Suppressor macrophage treated with lipopolysaccharide for 4 hours (primary cell): ENCODE results near the gene IGFBP2.
A peak's percentile ranks its signal among the peaks of the same experiment; 100 is the strongest.

Experiments
- DNase-seq: peaks from one replicate; pipeline ENCODE4 v3.0.0-alpha.2; 2020

IGFBP2 gene

DNA sequence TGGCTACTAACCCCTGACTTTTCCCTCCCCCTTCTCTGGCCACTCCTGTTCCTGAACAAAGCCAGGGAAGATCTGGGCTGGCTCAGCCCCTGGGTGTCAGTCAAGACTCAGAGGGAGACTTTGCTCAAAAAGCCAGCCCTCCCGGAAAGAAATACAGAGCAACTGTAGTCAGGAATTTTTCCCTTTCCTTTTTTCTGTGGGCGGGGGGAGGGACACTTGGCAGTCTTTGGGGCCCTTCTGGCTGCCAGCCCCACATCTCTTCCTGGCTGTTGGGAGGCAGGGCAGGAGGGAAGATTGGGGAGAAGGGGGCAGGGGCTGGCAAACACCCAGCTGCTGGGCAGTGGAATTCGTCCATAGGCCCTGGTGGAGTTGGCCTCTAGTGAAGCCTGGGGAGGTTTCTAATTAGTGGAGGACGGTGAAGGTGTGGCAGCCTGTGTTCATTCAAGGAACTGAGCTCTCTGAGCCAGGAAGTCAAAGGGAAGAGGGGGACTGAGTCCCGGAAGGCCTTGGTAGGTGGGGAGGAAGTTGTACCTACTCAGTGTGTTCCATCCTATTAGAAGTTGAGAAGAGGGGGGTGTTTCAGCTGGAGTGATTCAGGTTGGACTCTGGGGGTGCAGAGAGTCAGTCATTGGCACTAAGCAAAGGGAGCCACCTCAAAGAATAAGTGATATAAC lies 10.9 kb downstream of the IGFBP2 start:
- DNase-seq = no peak

DNA sequence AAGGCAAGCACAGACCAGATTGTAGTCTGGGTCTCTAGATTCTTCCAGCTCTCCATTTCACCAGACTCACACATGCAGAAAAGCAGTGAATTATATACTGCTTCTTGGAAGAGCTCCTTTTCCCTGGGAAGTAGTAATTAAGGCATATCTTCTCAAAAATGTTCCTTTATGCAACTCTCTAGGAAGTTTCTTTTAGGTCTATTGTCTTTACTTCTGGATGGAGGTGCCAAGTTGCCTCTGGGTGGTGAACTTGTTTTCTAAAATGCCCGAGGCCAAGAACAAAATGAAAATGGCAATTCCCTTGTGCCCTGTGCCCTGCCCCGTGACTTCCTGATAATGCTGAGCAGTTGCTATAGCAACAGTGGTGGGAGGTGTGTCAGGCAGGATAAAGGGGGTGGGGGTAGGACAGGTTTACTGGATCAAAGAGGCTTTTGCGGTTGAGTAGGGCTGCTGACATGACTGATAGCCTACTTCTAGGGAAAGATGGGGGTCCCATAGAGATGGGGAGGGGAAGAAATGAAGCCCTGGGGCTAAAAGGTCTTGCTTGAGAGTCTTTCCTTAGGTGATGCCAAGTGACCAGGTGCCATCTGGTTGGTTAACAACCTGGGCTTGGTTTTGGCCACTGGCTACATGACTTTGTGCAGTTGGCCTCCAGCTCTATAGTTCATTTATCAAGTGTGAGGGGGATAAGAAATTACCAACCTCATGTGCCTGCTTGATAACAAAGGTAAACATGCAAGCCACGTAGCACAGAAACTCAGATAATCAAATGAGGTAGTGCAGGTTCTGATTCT lies 11.8 kb downstream of the IGFBP2 start:
- no peak for DNase-seq

DNA sequence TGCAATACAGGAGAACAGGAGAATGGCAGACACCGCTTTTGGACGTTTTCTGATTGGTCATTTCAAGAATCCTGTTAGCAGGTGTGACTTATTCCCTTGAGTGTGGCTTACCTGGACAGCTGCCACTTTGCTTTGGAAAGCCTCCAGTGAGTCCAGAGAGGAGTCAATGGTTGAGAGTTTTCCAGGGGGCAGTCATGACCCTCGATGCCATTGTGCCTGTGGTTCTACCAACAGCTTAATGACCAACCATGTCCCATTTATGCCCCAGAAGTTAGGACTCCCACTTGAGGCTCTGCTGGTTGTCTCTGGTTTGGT lies 12.4 kb downstream of the IGFBP2 start:
- DNase-seq = no peak

DNA sequence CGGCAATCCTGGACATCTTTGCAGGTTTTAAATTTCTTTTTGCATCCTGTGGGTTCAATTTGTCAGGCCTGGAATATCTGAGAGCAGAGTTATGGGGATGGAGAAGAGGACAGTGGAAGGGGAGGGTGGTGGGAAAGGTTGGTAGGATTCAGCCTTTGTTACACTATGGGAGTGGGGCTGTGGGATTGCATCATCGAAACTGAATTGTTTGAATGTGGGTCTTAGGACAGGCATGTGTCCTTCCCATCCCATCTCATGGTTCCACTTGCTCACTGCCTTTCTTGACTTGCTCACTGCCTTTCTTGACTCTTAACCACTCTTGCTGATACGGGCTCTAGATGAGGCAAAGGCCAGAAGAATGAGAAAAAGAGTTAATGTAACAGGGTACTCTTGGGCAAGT lies 12.9 kb downstream of the IGFBP2 start:
- no peak for DNase-seq

DNA sequence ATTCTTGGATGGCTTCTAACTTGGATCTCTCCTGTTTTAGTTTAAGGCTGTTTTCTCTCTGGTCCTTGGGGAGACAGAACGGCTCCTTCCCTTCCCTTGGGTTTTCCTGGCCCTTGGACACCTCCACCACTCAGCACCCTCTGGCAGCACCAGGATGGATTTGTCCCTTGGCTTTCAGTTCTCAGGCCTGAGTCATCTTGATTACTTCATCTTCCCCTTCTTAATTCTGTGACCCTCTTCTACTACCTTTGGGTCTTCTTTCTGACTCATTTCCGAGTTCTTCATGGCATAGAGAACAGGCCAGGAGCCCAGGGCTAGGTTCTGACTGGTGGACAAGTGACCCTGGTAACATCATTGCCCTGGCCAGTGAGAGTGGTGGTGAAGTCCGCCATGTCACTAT lies 14.9 kb downstream of the IGFBP2 start:
- DNase-seq = no peak

DNA sequence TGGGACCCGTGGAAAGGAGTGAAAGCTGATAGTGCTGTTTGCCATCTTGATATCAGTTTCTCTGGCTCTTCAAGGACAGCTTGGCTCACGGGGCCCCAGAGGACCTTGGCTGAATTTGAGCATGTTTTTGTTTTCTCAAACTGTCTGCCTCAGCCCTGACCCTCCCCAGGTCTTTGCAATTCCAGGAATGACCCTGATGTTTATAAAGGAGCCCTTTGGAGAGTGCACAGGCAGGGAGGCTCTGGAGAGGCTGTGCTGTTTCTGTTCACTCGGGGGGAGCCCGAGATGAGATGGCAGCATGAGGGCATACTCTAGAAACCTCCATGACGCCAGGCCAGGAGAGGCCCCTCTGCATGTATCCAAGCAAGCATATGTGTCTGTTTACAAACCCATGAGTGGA lies 16.4 kb downstream of the IGFBP2 start:
- DNase-seq = no peak

DNA sequence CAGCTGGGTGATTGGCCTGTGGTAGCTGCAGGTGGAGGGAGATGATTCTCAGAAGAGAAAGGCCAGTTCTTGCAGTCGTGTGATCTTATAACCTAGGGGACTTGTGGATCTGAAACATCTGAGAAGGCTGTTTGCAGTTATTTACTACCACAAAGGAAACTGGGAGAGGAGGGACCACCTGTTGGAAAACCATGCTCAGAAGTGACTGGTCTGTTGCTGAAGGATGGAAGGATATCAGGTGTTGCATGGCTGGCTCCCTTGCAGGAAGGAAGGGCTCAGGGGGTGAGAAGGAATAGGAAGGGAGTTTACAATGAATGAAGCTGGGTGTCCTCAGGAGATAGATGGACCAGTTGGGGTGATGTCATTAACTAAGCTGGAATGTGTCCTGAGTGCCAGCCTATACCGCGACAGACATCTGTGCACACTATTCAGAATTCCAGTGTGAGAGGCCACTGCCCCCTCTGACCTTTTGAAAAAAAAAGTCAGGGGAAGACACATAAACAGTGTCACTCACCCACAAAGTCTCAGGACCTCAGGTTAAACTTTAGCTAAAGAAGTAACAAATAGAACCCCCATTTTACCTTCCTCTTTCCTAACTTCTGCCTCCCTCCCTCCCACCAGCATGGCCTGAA lies 17.5 kb downstream of the IGFBP2 start:
- DNase-seq = no peak

DNA sequence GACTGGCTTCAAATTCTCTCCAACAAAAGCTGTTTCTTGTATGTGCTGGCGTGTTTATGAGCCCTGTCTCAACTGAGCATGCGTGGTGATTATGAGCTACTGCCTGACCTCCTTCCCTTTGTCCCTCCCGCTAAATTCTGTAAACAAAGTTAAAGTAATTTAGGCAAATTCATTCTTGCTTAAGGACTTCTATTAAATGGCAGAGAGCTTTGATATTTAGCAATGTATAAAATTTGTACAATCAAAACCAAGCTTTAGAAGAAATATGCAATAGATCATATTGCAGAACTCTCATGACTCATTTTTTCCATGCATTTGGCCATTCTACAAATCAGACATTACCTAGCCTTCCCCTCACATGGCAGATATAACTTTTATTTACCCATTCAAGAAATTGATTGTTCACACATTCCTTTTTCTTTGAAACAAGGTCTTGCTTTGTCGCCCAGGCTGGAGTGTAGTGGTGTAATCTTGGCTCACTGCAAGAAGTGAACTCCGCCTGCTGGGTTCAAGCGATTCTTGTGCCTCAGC lies 18.2 kb downstream of the IGFBP2 start:
- DNase-seq = peak; percentile 16

DNA sequence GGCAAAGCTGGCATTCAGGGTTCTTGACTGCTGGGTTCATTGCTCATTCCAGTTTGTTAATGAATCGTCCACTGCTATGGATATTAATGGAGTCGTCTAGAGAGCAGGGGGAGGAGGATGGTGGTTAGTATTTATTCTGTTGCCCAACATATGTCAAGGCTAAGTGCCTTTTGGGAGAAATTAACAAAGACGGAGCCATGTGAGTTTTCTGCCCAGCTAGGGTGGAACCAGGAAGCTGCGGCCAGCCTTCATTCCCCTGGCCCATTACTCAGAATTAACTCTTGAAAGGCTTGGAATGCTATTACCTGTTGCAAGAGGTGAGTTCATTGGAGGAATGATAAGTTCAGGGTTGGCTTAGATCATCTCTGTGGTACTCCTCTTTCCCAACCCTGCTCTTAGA lies 19.3 kb downstream of the IGFBP2 start:
- DNase-seq = no peak

DNA sequence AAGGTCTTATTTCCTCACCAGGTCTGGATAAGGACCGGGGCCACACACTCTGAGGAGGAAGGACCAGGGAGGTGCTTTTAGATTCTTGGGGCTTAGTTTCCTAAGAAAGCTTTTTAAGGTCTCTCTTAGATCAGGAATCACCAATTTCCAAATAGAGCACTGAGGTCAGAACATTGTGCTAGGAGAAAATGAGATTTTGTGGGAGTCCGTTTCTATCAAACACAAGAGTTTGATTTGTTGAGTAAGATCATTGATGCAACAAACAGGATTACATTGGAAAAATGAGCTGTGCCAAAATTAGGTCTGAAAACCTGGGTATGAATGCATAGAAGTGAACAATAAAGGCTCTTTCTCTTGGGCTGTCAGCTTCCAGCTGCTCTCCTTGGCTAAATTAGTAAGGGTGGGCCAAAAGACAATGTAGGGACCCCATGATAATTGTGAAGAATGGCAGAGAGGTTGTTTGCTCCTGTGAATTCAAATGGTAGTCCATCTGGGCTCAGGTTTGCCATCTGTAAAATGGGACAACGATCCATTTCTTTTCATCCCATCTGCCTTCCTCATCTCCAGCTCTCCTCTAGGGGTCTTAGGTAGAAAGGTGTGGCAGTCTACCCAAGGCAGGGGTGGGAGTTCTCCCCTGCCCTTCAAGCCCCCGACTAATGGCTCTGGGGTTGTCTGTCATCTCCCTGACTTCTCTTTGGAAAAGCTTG lies 20.0 kb downstream of the IGFBP2 start:
- no peak for DNase-seq

DNA sequence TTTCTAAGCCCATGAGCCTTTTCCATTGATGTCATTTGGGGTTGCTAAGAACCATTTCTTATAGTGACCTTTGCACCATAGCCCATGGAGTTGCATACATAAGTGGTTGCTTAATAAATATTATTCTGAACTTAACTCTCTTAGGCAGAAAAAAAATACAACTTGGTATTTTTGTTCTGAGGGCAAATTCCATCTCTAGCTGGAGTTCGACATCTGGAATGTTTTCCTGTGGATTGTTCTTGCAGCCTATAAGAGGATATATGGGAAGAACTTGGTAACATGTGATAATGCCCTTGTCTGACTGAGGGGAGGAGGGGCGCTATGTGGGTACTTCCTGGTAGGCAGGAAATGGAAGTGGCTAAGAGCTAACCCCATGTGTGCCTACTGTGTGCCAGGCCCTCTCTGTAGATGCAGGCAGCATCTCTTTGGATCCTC lies 20.7 kb downstream of the IGFBP2 start:
- no peak for DNase-seq

DNA sequence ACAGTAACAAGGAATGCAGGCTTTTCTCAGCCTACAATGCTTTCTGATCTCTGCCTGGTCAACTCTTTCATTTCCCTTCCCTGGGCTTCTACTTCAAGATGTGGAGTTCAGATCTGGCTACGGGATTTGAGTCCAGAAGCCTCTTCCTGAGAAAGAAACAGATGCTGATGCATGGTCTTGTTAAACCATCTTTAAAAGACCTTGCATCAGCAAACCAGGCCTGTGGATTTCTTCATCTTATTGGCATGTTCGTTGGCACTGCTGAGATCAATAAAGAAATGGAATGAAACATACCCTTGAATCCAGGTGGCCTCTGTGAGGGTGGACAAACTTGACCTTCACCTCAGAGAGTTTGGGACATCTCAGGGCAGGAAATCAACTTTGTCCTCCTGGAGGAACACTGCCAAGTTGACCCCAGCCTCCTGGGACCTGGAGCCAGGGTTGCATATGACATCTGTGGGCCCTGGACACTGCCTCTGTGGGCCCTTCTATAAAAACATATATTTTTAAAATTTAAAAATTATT lies 21.4 kb downstream of the IGFBP2 start:
- no peak for DNase-seq

DNA sequence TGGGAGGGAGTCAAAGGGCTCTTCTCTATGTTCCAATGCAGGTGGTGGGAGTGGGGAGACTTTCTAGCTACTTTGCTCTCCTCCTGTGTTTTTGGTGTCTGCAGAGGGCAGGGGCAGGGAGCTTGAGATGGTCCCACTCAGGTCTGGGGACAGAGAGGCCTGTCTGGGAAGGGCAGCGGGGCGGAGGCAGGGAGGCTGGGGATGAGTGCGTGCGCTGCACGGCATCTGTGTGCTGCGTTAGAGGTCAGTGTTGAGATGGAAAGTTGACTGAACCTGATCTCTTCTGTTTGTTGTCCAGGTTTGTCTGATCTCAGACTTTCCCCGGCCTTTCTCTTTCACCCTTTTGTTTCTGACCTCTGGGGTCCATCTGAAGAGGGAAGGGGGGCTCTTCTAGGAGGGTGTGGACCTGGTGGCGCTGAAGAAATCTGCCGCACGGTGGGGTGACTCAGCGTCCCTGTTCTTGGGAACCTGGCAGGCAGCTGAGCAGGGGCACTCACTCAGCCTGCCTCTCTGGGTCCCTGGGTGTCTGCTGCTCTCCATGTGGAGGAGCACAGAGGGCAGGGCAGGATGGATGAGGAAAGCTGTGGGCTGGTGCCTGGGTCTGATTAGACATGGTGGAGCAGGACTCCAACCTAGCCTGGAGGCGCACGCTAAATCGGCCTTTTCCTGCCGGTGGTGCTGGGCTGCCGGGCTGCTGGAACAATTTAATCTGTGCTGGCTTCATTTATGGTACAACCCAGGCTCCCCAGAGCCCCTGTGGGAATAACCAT lies 24.1 kb downstream of the IGFBP2 start:
- no peak for DNase-seq

DNA sequence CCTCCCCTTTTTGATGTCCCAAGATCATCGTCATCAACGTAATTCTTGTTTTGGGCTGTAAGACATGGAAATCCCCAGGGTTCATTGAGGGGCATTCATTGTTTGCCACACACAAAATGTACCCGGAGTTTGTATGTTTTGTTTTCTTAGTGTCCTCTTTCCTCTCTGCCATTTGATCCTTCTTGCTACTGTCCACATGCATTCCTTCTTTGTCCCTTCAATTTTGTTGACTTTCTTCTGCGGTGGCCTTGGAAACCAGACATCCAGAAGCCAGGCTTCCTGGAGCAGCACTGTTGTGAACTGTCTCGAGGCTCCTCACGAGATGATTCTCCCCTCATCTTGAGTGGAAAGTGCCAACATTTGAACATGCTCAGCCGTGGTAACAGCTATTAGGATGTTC lies 24.8 kb downstream of the IGFBP2 start:
- DNase-seq = no peak

DNA sequence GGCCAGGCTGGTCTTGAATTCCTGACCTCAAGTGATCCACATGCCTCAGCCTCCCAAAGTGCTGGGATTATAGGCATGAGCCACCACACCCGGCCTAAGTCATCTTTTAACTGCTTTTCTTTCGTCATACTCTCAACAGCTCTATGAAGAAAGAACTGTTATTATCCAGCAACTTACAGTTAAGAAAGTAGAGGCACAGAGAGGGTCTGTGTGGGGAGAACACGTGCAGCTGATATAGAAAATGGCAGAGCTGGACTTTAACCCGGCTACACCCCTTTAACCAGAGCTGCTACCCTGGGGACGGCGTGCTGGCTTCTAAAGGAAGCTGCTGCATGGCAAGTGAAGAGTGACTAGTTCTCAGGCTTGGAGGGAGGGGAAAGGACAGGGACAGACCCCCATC lies 25.5 kb downstream of the IGFBP2 start:
- DNase-seq = no peak

DNA sequence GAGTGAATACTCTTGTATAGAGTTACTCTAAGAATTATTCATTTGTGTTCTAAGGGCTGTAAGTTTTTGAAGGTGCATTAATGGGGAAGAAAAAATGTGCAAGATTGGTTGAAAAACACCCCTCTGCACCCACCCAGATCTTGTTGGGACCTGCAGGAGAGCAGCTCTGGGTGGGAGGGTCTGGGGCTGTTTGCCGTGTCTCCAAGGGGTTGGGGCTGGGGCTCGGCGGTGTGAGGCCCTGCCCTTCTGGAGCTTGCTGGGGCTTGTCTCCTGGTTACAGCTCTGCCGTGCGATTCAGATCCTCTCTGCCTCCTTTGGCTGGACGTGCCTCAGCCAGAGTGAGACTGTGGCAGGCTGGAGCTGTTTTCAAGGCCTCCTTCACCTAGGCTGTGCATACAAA lies 26.1 kb downstream of the IGFBP2 start:
- DNase-seq = no peak

DNA sequence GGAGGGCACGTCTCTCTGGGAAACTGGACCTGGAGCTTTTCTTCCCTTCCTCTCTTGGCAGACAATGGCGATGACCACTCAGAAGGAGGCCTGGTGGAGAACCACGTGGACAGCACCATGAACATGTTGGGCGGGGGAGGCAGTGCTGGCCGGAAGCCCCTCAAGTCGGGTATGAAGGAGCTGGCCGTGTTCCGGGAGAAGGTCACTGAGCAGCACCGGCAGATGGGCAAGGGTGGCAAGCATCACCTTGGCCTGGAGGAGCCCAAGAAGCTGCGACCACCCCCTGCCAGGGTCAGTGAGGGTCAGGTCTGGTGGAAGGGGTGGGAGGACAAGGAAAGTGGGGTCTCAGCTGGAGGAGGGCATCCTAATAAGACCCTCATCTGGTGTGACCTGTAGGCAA lies 27.3 kb downstream of the IGFBP2 start:
- no peak for DNase-seq

DNA sequence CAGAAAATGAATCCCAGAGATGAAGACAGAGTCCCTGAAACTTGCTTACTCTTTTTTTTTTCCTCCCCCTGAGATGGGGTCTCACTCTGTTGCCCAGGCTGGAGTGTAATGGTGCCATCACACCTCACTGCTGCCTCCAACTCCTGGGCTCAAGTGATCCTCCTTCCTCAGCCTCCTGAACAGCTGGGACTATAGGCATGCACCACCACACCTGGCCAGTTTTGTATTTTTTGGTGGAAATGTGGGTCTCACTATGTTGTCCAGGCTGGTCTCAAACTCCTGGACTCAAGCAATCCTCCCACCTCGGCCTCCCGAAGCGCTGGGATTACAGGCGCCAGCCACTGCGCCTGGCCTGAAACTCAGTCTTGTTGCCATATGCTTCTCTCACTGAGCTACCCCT lies 27.8 kb downstream of the IGFBP2 start:
- no peak for DNase-seq

DNA sequence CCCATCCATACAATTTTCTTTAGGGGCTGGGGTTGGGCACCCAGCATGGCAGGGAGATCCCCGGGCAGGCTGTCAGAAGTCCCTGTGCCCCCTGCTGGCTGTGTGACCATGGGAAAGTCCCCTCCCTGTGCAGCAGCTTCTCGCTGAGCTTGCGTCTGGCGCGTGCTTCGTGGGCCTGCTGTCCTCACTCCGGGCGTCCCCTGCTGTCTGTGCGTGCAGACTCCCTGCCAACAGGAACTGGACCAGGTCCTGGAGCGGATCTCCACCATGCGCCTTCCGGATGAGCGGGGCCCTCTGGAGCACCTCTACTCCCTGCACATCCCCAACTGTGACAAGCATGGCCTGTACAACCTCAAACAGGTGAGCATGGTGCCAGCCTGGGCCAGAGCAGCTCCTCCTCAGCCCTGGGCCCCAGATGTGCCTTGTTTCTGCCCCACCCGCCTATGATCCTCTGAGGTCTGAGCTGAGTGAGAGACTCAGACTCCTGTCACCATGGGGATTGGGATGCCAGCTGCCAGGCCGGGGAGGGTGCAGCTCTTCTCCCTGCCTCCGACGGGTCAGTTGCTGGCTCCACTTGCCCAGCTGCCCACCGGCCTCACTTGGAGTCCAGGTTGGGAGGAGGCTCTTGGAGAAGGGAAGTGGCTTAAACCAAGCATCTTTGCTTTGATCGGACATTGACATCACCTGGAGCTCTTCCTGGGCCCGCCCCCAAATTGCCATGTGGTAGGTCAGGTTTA lies 28.6 kb downstream of the IGFBP2 start:
- peak; percentile 14 for DNase-seq

DNA sequence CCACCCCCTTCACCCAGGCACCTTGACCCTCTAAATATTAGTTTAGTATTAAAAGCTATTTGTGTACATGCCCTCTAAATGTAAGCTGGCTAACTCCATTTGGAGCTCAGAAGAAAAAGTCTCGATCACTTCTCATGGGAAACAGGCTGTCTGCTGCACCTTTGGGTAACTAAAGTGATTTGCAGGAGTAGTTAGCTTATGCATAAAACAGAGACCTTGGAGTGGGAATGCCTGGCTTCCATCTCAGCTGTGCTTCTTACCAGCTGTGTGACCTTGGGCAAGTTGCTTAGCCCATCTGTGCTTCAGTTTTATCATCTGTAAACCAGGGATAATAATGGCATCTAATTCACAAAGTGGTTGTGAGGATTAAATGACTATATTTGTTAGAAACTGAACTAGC lies 29.9 kb downstream of the IGFBP2 start:
- no peak for DNase-seq

DNA sequence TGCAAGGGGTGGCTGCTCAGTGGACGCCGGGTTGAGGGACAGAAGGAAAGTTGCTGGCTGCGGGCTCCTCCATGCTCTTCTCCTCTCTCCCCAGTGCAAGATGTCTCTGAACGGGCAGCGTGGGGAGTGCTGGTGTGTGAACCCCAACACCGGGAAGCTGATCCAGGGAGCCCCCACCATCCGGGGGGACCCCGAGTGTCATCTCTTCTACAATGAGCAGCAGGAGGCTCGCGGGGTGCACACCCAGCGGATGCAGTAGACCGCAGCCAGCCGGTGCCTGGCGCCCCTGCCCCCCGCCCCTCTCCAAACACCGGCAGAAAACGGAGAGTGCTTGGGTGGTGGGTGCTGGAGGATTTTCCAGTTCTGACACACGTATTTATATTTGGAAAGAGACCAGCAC lies 30.6 kb downstream of the IGFBP2 start:
- DNase-seq = no peak

DNA sequence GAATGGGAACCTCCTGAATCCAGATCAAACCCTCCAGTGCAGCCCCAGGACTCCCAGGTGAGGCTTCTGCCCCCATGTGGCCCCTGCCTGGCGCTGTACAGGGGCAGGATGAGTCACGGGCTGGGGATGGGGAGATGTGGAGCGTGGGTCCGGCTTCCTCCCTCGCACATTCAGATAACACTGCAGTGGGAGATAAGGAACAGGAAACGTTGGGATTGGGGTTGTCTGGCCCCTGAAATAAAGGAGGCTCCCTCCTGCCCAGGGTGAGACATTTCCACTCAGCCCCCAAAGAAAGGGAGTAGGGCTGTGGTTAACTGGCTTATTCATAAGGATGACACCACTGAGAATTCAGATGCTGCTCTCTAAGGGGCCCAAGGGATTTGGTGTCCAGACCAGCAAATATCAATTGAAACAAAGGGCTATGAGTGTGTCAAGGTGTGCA lies 31.4 kb downstream of the IGFBP2 start:
- DNase-seq = no peak
